ENCODE measurements around the gene DPCD. TPM values are rescaled to one million over a fixed set of nuclear protein-coding genes. Genes with fewer than 3 reads are reported as not detected.

Gene DPCD
- total RNA-seq (2014; rRNA removed; shearing (Covaris generic)) (22.5 and 48.4 TPM in 2 replicates), polyA plus RNA-seq (2016; fragmentation: Nextera tagmentation; extraction: Ambion mirVana) (36.3 and 38.1 TPM in 2 replicates)
- long read RNA-seq, transcript DPCD-202 (6 exons, 858 nt), result major isoform, 15 of 20 reads
- long read RNA-seq, partial matches to known transcripts, result 2 of 20 reads
- long read RNA-seq, other reads (novel, unspliced or antisense), result 3 of 20 reads

DNA sequence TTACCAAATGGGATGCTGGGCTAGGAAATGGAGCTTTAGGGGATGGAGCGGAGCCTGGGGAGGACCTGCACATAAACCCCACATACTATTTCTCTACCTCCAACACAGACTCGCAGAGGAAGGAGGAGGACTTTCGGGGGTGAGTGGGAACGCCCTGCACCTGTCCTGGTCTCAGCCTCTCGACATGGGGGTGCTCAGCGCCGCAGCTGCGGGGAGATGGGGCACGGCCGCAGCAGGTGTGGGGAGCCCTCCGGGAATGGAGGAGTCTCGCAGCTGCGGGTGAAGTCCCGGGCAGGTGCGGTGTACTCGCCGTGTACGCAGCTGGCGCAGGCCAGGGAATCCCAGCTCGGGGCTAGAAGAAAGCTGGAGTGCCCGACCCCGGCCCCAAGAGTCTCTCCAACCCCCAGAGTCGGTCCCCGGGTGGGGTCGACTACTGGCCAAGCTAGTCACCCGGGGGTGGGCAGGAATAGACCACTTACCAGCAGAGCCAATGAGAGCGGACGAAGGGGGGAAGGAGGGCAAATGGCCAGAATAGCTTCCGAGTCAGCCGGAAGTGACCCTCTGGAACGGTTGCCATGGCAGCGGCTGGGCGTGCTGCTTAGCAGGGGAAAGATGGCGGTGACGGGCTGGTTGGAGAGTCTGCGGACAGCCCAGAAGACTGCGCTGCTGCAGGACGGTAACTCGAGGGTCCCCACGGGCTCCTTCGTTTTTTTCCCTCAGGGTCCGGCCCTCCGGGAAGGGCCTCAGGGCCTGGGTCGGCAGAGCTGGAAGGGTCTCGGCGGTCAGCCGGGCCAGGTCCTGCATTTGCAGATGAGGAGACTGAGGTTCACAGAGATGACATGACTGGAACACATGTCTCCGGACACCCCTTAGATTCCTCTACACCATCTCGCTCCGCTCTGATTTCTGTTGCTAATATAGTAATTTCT lies at the start of gene DPCD, which contains the start of gene POLL:
TSS of gene DPCD (plus strand) at position 597 of the 929 bp plus-strand sequence. CDS start at position 613, 16 bp downstream.
TSS of gene POLL (minus strand) at position 533 of the 929 bp plus-strand sequence. CDS start 897 bp downstream, outside the sequence.
- no peaks in the 10 kb centered on the region for H3K27me3 ChIP-seq (ENCODE audit: insufficient read depth)
- TF ChIP-seq ZNF114 (CRISPR knock-in tag; IDR thresholded peaks at IDR 0.05) (no peak), EZH2 (IDR thresholded peaks at IDR 0.05; ENCODE audit: low read depth, unreplicated experiment) (no peak), NANOG (IDR thresholded peaks at IDR 0.05; ENCODE audit: borderline replicate concordance) (no peak), STAT1 (IDR thresholded peaks at IDR 0.05; ENCODE audit: unreplicated experiment) (no peak), POLR2AphosphoS5 (IDR thresholded peaks at IDR 0.05; ENCODE audit: low read depth) (peak; percentile 89), CREB1 (CRISPR knock-in tag; IDR thresholded peaks at IDR 0.05; ENCODE audit: low read depth) (no peak)
- TF ChIP-seq, protein P1, sequence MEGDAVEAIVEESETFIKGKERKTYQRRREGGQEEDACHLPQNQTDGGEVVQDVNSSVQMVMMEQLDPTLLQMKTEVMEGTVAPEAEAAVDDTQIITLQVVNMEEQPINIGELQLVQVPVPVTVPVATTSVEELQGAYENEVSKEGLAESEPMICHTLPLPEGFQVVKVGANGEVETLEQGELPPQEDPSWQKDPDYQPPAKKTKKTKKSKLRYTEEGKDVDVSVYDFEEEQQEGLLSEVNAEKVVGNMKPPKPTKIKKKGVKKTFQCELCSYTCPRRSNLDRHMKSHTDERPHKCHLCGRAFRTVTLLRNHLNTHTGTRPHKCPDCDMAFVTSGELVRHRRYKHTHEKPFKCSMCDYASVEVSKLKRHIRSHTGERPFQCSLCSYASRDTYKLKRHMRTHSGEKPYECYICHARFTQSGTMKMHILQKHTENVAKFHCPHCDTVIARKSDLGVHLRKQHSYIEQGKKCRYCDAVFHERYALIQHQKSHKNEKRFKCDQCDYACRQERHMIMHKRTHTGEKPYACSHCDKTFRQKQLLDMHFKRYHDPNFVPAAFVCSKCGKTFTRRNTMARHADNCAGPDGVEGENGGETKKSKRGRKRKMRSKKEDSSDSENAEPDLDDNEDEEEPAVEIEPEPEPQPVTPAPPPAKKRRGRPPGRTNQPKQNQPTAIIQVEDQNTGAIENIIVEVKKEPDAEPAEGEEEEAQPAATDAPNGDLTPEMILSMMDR (conservative IDR thresholded peaks at IDR 0.05; ENCODE audit: low read depth in 2 of 2), result no peak
- TF ChIP-seq, protein P2, sequence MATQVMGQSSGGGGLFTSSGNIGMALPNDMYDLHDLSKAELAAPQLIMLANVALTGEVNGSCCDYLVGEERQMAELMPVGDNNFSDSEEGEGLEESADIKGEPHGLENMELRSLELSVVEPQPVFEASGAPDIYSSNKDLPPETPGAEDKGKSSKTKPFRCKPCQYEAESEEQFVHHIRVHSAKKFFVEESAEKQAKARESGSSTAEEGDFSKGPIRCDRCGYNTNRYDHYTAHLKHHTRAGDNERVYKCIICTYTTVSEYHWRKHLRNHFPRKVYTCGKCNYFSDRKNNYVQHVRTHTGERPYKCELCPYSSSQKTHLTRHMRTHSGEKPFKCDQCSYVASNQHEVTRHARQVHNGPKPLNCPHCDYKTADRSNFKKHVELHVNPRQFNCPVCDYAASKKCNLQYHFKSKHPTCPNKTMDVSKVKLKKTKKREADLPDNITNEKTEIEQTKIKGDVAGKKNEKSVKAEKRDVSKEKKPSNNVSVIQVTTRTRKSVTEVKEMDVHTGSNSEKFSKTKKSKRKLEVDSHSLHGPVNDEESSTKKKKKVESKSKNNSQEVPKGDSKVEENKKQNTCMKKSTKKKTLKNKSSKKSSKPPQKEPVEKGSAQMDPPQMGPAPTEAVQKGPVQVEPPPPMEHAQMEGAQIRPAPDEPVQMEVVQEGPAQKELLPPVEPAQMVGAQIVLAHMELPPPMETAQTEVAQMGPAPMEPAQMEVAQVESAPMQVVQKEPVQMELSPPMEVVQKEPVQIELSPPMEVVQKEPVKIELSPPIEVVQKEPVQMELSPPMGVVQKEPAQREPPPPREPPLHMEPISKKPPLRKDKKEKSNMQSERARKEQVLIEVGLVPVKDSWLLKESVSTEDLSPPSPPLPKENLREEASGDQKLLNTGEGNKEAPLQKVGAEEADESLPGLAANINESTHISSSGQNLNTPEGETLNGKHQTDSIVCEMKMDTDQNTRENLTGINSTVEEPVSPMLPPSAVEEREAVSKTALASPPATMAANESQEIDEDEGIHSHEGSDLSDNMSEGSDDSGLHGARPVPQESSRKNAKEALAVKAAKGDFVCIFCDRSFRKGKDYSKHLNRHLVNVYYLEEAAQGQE (IDR thresholded peaks at IDR 0.05; ENCODE audit: unreplicated experiment), result no peak
- TF ChIP-seq, protein P3, sequence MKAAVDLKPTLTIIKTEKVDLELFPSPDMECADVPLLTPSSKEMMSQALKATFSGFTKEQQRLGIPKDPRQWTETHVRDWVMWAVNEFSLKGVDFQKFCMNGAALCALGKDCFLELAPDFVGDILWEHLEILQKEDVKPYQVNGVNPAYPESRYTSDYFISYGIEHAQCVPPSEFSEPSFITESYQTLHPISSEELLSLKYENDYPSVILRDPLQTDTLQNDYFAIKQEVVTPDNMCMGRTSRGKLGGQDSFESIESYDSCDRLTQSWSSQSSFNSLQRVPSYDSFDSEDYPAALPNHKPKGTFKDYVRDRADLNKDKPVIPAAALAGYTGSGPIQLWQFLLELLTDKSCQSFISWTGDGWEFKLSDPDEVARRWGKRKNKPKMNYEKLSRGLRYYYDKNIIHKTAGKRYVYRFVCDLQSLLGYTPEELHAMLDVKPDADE (IDR thresholded peaks at IDR 0.05), result peak; percentile 81
- no peaks in the 10 kb centered on the region for H3K9me2 ChIP-seq (ENCODE audit: insufficient read depth)
- DNase-seq (ENCODE audit: low spot score) (peak; percentile 99), ATAC-seq (peak; percentile 97)
- H3K4me1 Mint-ChIP-seq, result peaks cover 13% of the 10 kb centered on the region
- peak within 1 kb of the TSS; percentile 98 for H3K4me3 Mint-ChIP-seq
- H2AFZ ChIP-seq, result peak within 1 kb of the TSS; percentile 96
- H3K9me3 Mint-ChIP-seq, result no peaks in the 10 kb centered on the region
- no peak within 1 kb of the TSS; the same call in 1 of the 2 replicates for H3K27ac ChIP-seq (ENCODE audit: low read depth)
- H3K4me2 ChIP-seq, result peak within 1 kb of the TSS; percentile 91
- peak within 1 kb of the TSS; percentile 92 for H3K27ac Mint-ChIP-seq
- H3K36me3 ChIP-seq (ENCODE audit: insufficient read depth), result no peaks in the 10 kb centered on the region; the same call in none of the 2 replicates
- H3K79me2 ChIP-seq (replicated peaks; ENCODE audit: insufficient read depth), result peaks cover 16% of the 10 kb centered on the region; the same call in 1 of the 2 replicates
- H3K4me1 ChIP-seq (ENCODE audit: insufficient read depth), result peaks cover 14% of the 10 kb centered on the region
- no peaks in the 10 kb centered on the region for H3F3A ChIP-seq (replicated peaks; ENCODE audit: low read depth)
- H4K20me1 ChIP-seq (replicated peaks; ENCODE audit: insufficient read depth), result no peaks in the 10 kb centered on the region
- H3K4me3 ChIP-seq, result peak within 1 kb of the TSS; percentile 99
- peaks cover 12% of the 10 kb centered on the region for H3K36me3 Mint-ChIP-seq (ENCODE audit: low read depth)
- peaks cover 10% of the 10 kb centered on the region for H3K27me3 Mint-ChIP-seq (ENCODE audit: insufficient read depth, low read depth, poor library complexity)

All from GM23338 (cell line).